H1 (cell line): ENCODE data around the gene EIF4ENIF1. TPM values are rescaled to one million over a fixed set of nuclear protein-coding genes. Genes with fewer than 3 reads are reported as not detected.

Source experiments
- CTCF ChIA-PET: fragments of 300-600 bp; sonication (Branson Sonifier 250); formaldehyde crosslinking; loops from one replicate; lab custom pipeline; 2021; ENCODE audit not compliant: partially characterized antibody; lab: Charles Lee
- POLR2A ChIA-PET: fragments of 300-600 bp; sonication (Branson Sonifier 250); formaldehyde crosslinking; loops from one replicate; lab custom pipeline; 2021; ENCODE audit warnings: inconsistent platforms; ENCODE audit not compliant: partially characterized antibody; lab: Charles Lee
- DNase-seq, 2 experiments: peaks; one replicate each; pipeline versions ENCODE4 v3.0.0 to v3.0.0-alpha.2; 2010 to 2022; ENCODE audit warnings: low spot score in 2 of 2, low read depth in 1 of 2, mixed read lengths in 1 of 2
- FAIRE-seq: peaks from 2 replicates; lab custom pipeline; 2011; peaks lifted over from hg19 to GRCh38; lab: Jason Lieb, UNC
- H2AFZ ChIP-seq: 2 replicates; pipeline ENCODE4 v1.8.1; 2012; ENCODE audit warnings: low read length, inconsistent platforms
- H2AK5ac ChIP-seq: 2 replicates; pipeline ENCODE4 v1.6.1; 2013; ENCODE audit warnings: low read depth, low read length
- H2BK120ac ChIP-seq: replicated peaks from 2 replicates; pipeline ENCODE3; 2013; ENCODE audit warnings: low read depth, low read length, inconsistent platforms
- H2BK12ac ChIP-seq: 2 replicates; pipeline ENCODE4 v1.6.1; 2013; ENCODE audit warnings: low read depth, low read length
- H2BK15ac ChIP-seq: 2 replicates; pipeline ENCODE4 v1.6.1; 2013; ENCODE audit warnings: low read length
- H2BK20ac ChIP-seq: 2 replicates; pipeline ENCODE4 v1.6.1; 2013; ENCODE audit warnings: low read length
- H2BK5ac ChIP-seq: 2 replicates; pipeline ENCODE4 v1.6.1; 2013; ENCODE audit warnings: low read depth, low read length
- H3K14ac ChIP-seq: 2 replicates; pipeline ENCODE4 v1.6.1; 2013; ENCODE audit warnings: inconsistent platforms; ENCODE audit not compliant: insufficient read length
- H3K18ac ChIP-seq: 2 replicates; pipeline ENCODE4 v1.6.1; 2013; ENCODE audit warnings: low read length; ENCODE audit errors: extremely low read depth
- H3K23ac ChIP-seq: 2 replicates; pipeline ENCODE4 v1.6.1; 2013; ENCODE audit warnings: inconsistent platforms; ENCODE audit not compliant: insufficient read length
- H3K23me2 ChIP-seq: 2 replicates; pipeline ENCODE4 v1.6.1; 2013; ENCODE audit warnings: low read depth, low read length
- H3K27ac ChIP-seq: 2 replicates; pipeline ENCODE4 v1.6.1; 2011; ENCODE audit warnings: low read depth, low read length, inconsistent platforms
- H3K27me3 ChIP-seq, 4 experiments: replicated peaks in 1 of 4; 1 replicate in 1 of 4; 2 replicates in 3 of 4; pipeline versions ENCODE4 v1.6.1 to v1.8.1; 2011 to 2013; ENCODE audit warnings: low read length in 3 of 4, mild to moderate bottlenecking in 3 of 4, inconsistent platforms in 2 of 4, mixed read lengths in 2 of 4, moderate library complexity in 1 of 4; ENCODE audit not compliant: control insufficient read depth in 3 of 4, insufficient read depth in 3 of 4; ENCODE audit errors: extremely low read depth in 1 of 4
- H3K36me3 ChIP-seq, 4 experiments: 2 replicates each; pipeline versions ENCODE4 v1.6.1 to v1.8.1; 2011 to 2013; ENCODE audit warnings: mild to moderate bottlenecking in 4 of 4, low read length in 3 of 4, moderate library complexity in 2 of 4, control low read depth in 1 of 4, inconsistent platforms in 1 of 4; ENCODE audit not compliant: insufficient read depth in 4 of 4, control insufficient read depth in 2 of 4
- H3K4ac ChIP-seq: replicated peaks from 2 replicates; pipeline ENCODE3; 2013; ENCODE audit warnings: low read length, low read depth, mixed read lengths, inconsistent platforms; ENCODE audit not compliant: insufficient read length
- H3K4me1 ChIP-seq, 4 experiments: replicated peaks in 1 of 4; 1 replicate in 1 of 4; 2 replicates in 3 of 4; pipeline versions ENCODE4 v1.6.1 to v1.8.1; 2011 to 2013; ENCODE audit warnings: low read length in 3 of 4, inconsistent platforms in 2 of 4, mixed read lengths in 1 of 4; ENCODE audit not compliant: insufficient read depth in 4 of 4, control insufficient read depth in 3 of 4
- H3K4me2 ChIP-seq, 2 experiments: 2 replicates each; pipeline versions ENCODE4 v1.6.1 to v1.8.1; 2011 to 2013; ENCODE audit warnings: low read depth in 2 of 2, low read length in 2 of 2, control low read depth in 1 of 2, inconsistent platforms in 1 of 2, mild to moderate bottlenecking in 1 of 2; ENCODE audit not compliant: insufficient read depth in 1 of 2
- H3K4me3 ChIP-seq, 4 experiments: fragments of 200-600, 300-600 bp in 1 of 4; sonication (generic), shearing (Covaris generic), sonication (Bioruptor Twin) in 1 of 4; 2 replicates each; pipeline versions ENCODE4 v1.5.1 to v1.8.1; 2011 to 2016; ENCODE audit warnings: low read length in 4 of 4, low read depth in 3 of 4, control low read depth in 2 of 4, inconsistent platforms in 2 of 4, mild to moderate bottlenecking in 2 of 4, mixed read lengths in 1 of 4, moderate library complexity in 1 of 4; ENCODE audit not compliant: insufficient read depth in 2 of 4; ENCODE audit errors: extremely low read depth in 1 of 4
- H3K56ac ChIP-seq: replicated peaks from 2 replicates; pipeline ENCODE3; 2013; ENCODE audit warnings: low read depth, mild to moderate bottlenecking, mixed read lengths, low read length, inconsistent platforms; ENCODE audit not compliant: insufficient read length
- H3K79me1 ChIP-seq: 2 replicates; pipeline ENCODE4 v1.6.1; 2013; ENCODE audit warnings: low read depth, low read length, control low read depth
- H3K79me2 ChIP-seq, 2 experiments: 2 replicates each; pipeline versions ENCODE4 v1.6.1 to v1.8.1; 2012 to 2013; ENCODE audit warnings: low read length in 2 of 2, mild to moderate bottlenecking in 2 of 2, inconsistent platforms in 1 of 2; ENCODE audit not compliant: insufficient read depth in 2 of 2, control insufficient read depth in 1 of 2
- H3K9ac ChIP-seq, 4 experiments: replicated peaks in 1 of 4; 1 replicate in 1 of 4; 2 replicates in 3 of 4; pipeline versions ENCODE4 v1.6.1 to v1.8.1; 2011 to 2013; ENCODE audit warnings: low read depth in 3 of 4, low read length in 3 of 4, control low read depth in 2 of 4, mild to moderate bottlenecking in 2 of 4, moderate library complexity in 2 of 4, inconsistent platforms in 1 of 4; ENCODE audit errors: extremely low read depth in 1 of 4
- H3K9me3 ChIP-seq, 2 experiments: 2 replicates each; pipeline versions ENCODE4 v1.6.1 to v1.8.1; 2012 to 2013; ENCODE audit warnings: mild to moderate bottlenecking in 2 of 2, moderate library complexity in 2 of 2, control low read depth in 1 of 2, inconsistent platforms in 1 of 2, low read depth in 1 of 2, low read length in 1 of 2, mixed read lengths in 1 of 2; ENCODE audit not compliant: insufficient read depth in 2 of 2
- H4K20me1 ChIP-seq, 2 experiments: replicated peaks in 1 of 2; 2 replicates each; pipeline versions ENCODE3 to v1.8.1; 2011 to 2013; ENCODE audit warnings: inconsistent platforms in 2 of 2, low read length in 2 of 2, mild to moderate bottlenecking in 1 of 2; ENCODE audit not compliant: insufficient read depth in 2 of 2, control insufficient read depth in 1 of 2
- H4K5ac ChIP-seq: 2 replicates; pipeline ENCODE4 v1.6.1; 2013; ENCODE audit warnings: low read length, low read depth, mixed read lengths, inconsistent platforms; ENCODE audit not compliant: insufficient read length
- H4K8ac ChIP-seq: 2 replicates; pipeline ENCODE4 v1.8.0; 2013; ENCODE audit warnings: mild to moderate bottlenecking, moderate library complexity, low read length, inconsistent platforms; ENCODE audit not compliant: insufficient read depth; ENCODE audit errors: extremely low read depth
- H4K91ac ChIP-seq: replicated peaks from 2 replicates; pipeline ENCODE3; 2013; ENCODE audit warnings: low read length, mixed read lengths, inconsistent platforms; ENCODE audit not compliant: insufficient read length
- BCL11A ChIP-seq, 2 experiments: IDR thresholded peaks; one replicate each; pipeline ENCODE4 v1.6.1; 2011; ENCODE audit warnings: low read depth in 2 of 2, low read length in 2 of 2, mild to moderate bottlenecking in 2 of 2
- BRCA1 ChIP-seq: IDR thresholded peaks from 2 replicates; pipeline ENCODE4 v1.6.1; 2012; ENCODE audit warnings: low read depth, low read length, improper control_type of control experiment
- CBX8 ChIP-seq: fragments of 300-800, 300-1000 bp; sonication (generic); IDR thresholded peaks from 2 replicates; pipeline ENCODE4 v1.7.1; 2016; ENCODE audit warnings: low read depth, low read length, borderline replicate concordance
- CREB1 ChIP-seq: IDR thresholded peaks from 2 replicates; pipeline ENCODE4 v1.6.1; 2012; ENCODE audit warnings: inconsistent platforms
- EGR1 ChIP-seq: IDR thresholded peaks from 2 replicates; pipeline ENCODE4 v1.6.1; 2011; ENCODE audit warnings: low read depth, low read length, borderline replicate concordance
- EP300 ChIP-seq, 2 experiments: IDR thresholded peaks; 1 replicate in 1 of 2; 2 replicates in 1 of 2; pipeline ENCODE4 v1.6.1; 2011 to 2012; ENCODE audit warnings: low read depth in 2 of 2, low read length in 2 of 2, mild to moderate bottlenecking in 2 of 2, borderline replicate concordance in 1 of 2, inconsistent platforms in 1 of 2, moderate library complexity in 1 of 2
- GTF2F1 ChIP-seq: IDR thresholded peaks from 2 replicates; pipeline ENCODE4 v1.6.1; 2012; ENCODE audit warnings: low read depth, low read length, improper control_type of control experiment, borderline replicate concordance
- KDM5A ChIP-seq: fragments of 200-600 bp; IDR thresholded peaks from 2 replicates; pipeline ENCODE4 v1.7.1; 2012; ENCODE audit warnings: mild to moderate bottlenecking, low read length, inconsistent platforms, mixed read lengths
- NANOG ChIP-seq: IDR thresholded peaks from 2 replicates; pipeline ENCODE4 v1.6.1; 2011; ENCODE audit warnings: low read length, low read depth, mild to moderate bottlenecking, inconsistent platforms; ENCODE audit not compliant: insufficient read depth, poor library complexity, severe bottlenecking
- NRF1 ChIP-seq: IDR thresholded peaks from 2 replicates; pipeline ENCODE4 v1.6.1; 2011; ENCODE audit warnings: mild to moderate bottlenecking, low read depth, low read length, improper control_type of control experiment
- POLR2A ChIP-seq, 2 experiments: IDR thresholded peaks; 1 replicate in 1 of 2; 2 replicates in 1 of 2; pipeline ENCODE4 v1.6.1; 2011; ENCODE audit warnings: low read depth in 2 of 2, low read length in 2 of 2, mild to moderate bottlenecking in 2 of 2; ENCODE audit errors: control extremely low read depth in 1 of 2
- TAF1 ChIP-seq: IDR thresholded peaks from 2 replicates; pipeline ENCODE4 v1.6.1; 2011; ENCODE audit warnings: mild to moderate bottlenecking, low read depth, low read length
- TEAD4 ChIP-seq: IDR thresholded peaks from 2 replicates; pipeline ENCODE4 v1.6.1; 2012; ENCODE audit warnings: low read depth, low read length, inconsistent platforms, mixed read lengths
- WGBS, 2 experiments: shearing (Covaris generic) in 1 of 2; methylation state at CpG; one replicate each; pipeline versions ENCODE4 v1.1.6 to v1.1.7; 2013 to 2015; ENCODE audit warnings: low lambda C conversion rate in 2 of 2, mixed read lengths in 2 of 2, inconsistent platforms in 1 of 2, low coverage in 1 of 2, missing lambda C conversion rate in 1 of 2; ENCODE audit not compliant: insufficient replicate concordance in 2 of 2, insufficient coverage in 1 of 2, insufficient read length in 1 of 2; ENCODE audit errors: extremely low coverage in 1 of 2, missing lambda C conversion rate in 1 of 2; 5-methylcytosine and 5-hydroxymethylcytosine counted together
- polyA plus RNA-seq, 7 experiments: library from polyadenylated mRNA; depleted of rRNA in 3 of 7; stranded (reverse) in 5 of 7; unstranded in 2 of 7; fragments of >200 nt in 5 of 7; fragments of 200-250 nt in 2 of 7; gene quantifications; 1 replicate in 5 of 7; 2 replicates in 1 of 7; 4 replicates in 1 of 7; pipeline versions ENCODE4 v1.2.1 to v1.2.3, GENCODE V29; 2011 to 2013; ENCODE audit warnings: missing spikeins in 2 of 7, mixed read lengths in 2 of 7
- total RNA-seq: library from RNA; stranded (reverse); fragmentation: NEBNext Ultra II Directional; extraction: Animal tissue kit (Norgen Biotek cat#: 25700); gene quantifications from 2 replicates; pipeline ENCODE4 v1.2.1, GENCODE V29; 2021
- TF ChIP-seq, protein P1 (sequence below): IDR thresholded peaks from 2 replicates; pipeline ENCODE4 v1.6.1; 2012; ENCODE audit warnings: low read length, inconsistent platforms

EIF4ENIF1 gene
- total and polyA plus RNA-seq, 2 of the 8 experiments (the other 6 are each of a cell fraction or from before 2014, with no cell fraction given) = 21.9 to 23.6 TPM

DNA sequence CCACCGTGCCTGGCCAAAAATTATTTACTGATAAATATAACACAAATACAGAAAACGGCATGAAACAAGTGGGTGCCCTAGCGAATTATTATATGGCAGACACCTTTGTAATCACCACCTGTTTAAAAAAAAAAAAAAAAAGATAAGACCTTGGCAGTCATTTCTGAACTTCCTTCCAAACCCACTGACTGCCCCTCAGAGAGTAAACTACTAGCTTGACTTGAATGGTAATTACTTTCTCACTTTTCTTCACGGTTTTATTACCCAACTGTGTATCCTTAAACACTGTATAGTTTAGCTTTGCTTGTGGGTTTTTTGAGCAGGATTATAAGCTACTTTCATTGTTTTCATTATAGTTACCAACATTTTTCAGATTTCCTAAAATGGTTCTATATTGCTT is 30.4 kb upstream of the EIF4ENIF1 start:
- Histone ChIP-seq H3K9ac (no peak overlapping the region), H2AK5ac (no peak overlapping the region), H3K9me3 (no peaks in the 10 kb centered on the region), H3K18ac (no peak overlapping the region), H4K8ac (no peak overlapping the region), H4K20me1 (no peaks in the 10 kb centered on the region), H3K56ac (no peak overlapping the region), H2BK15ac (no peak overlapping the region), H3K4ac (no peak overlapping the region), H2AFZ (no peak overlapping the region), H3K23me2 (no peaks in the 10 kb centered on the region), H4K5ac (no peak overlapping the region), H4K91ac (no peak overlapping the region), H3K36me3 (no peaks in the 10 kb centered on the region), H3K14ac (no peak overlapping the region), H3K23ac (no peak overlapping the region), H3K27ac (no peak overlapping the region), H3K4me2 (no peak overlapping the region), H3K79me1 (no peaks in the 10 kb centered on the region; the same call in 1 of the 2 replicates), H2BK120ac (no peak overlapping the region), H2BK20ac (no peak overlapping the region), H3K4me3 (no peak overlapping the region), H3K4me1 (peaks cover 0 to 2% (median 0%) of the 10 kb centered on the region in 4 experiments; a peak in 1 of 7 replicates), H3K79me2 (no peaks in the 10 kb centered on the region), H2BK5ac (no peak overlapping the region), H3K27me3 (peaks cover 0 to 4% (median 0%) of the 10 kb centered on the region in 4 experiments; a peak in 1 of 7 replicates), H2BK12ac (no peak overlapping the region)
- DNase-seq = no peak
- WGBS, 2 experiments = 91% methylated on average over 4 of the region's 4 CpGs; no CpG with 5 or more reads in 1 of the 2 experiments
- ChIA-PET CTCF (interaction anchor here (1.3 to 2.2 kb wide), 5 partner anchors 11 to 69 kb away, joined by 3 to 9 read pairs (median 4); no protein-coding TSS in a partner anchor), POLR2A (no interaction called here)
- FAIRE-seq = no peak
- TF ChIP-seq TEAD4 = no peak
- no peak for TF ChIP-seq BCL11A (IDR thresholded peaks at IDR 0.05; ENCODE audit: low read depth in 2 of 2, low read length in 2 of 2)
- TF ChIP-seq CREB1 = no peak
- TF ChIP-seq POLR2A (IDR thresholded peaks at IDR 0.05; ENCODE audit: control extremely low read depth in 1 of 2, low read depth in 2 of 2, low read length in 2 of 2) = no peak
- TF ChIP-seq CBX8 = no peak
- TF ChIP-seq, protein P1, sequence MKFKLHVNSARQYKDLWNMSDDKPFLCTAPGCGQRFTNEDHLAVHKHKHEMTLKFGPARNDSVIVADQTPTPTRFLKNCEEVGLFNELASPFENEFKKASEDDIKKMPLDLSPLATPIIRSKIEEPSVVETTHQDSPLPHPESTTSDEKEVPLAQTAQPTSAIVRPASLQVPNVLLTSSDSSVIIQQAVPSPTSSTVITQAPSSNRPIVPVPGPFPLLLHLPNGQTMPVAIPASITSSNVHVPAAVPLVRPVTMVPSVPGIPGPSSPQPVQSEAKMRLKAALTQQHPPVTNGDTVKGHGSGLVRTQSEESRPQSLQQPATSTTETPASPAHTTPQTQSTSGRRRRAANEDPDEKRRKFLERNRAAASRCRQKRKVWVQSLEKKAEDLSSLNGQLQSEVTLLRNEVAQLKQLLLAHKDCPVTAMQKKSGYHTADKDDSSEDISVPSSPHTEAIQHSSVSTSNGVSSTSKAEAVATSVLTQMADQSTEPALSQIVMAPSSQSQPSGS = no peak
- no peak for TF ChIP-seq TAF1
- TF ChIP-seq EP300 (IDR thresholded peaks at IDR 0.05; ENCODE audit: borderline replicate concordance in 1 of 2, low read depth in 2 of 2, low read length in 2 of 2) = no peak
- TF ChIP-seq EGR1 = no peak
- TF ChIP-seq GTF2F1 = no peak
- no peak for TF ChIP-seq BRCA1
- TF ChIP-seq NANOG = no peak
- no peak for TF ChIP-seq NRF1
- no peak for TF ChIP-seq KDM5A
